ENCODE measurements around the gene ANKRD31. TPM values are rescaled to one million over a fixed set of nuclear protein-coding genes. Genes with fewer than 3 reads are reported as not detected.

The ANKRD31 gene
- total RNA-seq (ENCODE audit: unreplicated experiment), result 0.05 TPM
- long read RNA-seq, result 0 reads

DNA sequence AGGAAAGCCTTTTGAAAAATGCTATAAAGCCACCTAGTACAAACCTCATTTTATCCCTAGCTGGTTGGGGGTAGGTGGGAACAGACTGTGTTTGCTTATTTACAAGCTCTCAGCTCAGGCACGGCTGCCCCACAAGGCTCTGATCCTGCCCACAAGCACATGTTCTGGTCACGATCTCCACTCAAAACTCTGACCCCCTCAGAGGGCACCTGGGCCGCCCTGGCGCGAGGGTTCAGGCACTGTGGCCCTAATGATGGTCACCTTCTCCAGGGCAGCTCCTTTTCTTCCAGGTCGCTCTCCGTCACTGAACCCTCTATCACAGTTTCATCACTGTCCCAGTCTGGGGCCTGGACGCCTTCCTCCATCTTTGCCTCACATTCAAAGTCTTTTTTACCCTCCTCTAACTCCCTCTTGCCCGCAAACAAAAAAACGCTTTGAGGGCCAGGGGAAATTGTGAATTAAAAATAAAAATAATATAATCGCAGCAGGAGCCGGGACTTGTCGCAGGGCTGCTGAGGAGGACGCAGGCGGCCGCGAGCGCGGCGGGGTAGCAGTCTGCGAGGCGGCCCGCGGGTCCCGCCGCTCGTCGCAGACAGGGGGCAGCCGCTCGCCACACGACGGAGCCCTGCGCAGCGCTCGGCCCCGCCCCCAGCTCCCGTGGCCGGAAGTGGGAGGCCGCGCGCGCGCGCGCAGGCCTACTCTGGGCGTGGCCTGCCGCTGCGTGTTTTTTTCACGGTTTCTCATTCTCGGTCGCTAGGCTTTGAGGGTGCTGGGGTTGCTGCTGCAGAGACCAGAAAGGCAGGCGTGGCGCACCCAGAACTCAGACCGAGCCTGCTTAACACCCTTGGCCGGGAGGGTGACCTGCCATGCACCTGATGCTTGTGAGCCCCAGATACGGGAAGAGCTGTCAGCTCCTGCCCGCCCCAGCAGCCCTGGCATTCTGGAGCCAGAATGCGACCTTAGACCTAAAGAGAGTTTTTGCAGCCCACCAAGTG lies at the start of gene ANKRD31:
TSS of gene ANKRD31 (minus strand) at position 557 of the 995 bp plus-strand sequence. CDS start at position 365, 192 bp downstream.
- Mint-ChIP-seq H3K4me1 (ENCODE audit: unreplicated experiment) (no peaks in the 10 kb centered on the region), H3K4me3 (ENCODE audit: unreplicated experiment) (peak within 1 kb of the TSS; percentile 88), H3K27me3 (ENCODE audit: unreplicated experiment) (peaks cover 1% of the 10 kb centered on the region), H3K36me3 (ENCODE audit: low read depth, unreplicated experiment) (no peaks in the 10 kb centered on the region), H3K9me3 (ENCODE audit: unreplicated experiment) (no peaks in the 10 kb centered on the region), H3K27ac (ENCODE audit: unreplicated experiment) (no peak within 1 kb of the TSS)
- peak; percentile 83 for DNase-seq (ENCODE audit: low spot score)
- peak; percentile 76 for TF ChIP-seq CTCF (IDR thresholded peaks at IDR 0.05; ENCODE audit: unreplicated experiment)

DNA sequence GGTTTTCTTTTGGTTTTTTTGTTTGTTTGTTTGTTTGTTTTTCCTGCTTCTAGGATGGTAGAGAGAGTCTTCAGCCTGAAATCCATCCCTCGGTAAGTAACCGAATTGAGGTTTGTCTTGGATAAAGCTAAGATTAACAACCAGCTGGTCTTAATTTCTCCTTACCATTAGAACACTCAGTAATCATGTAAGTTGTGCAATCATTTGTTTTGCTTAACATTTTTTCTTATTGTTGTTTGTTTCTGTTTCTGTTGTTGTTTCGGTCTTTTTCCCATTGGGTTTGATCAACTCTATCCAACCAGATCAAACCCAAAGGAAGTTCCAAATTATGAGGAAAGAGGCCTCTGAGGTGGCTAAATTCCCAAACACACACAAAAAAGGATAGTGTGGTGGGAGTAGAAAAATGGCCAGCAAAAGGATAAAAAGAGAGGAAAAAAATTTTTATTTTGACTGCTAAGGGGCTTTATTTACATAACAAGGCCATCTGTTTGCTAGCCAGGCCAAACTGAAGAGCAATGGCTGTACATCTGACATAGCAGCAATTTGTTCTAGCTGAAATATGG lies 49.6 kb upstream of the ANKRD31 start:
- no peak for DNase-seq (ENCODE audit: low spot score)
- Mint-ChIP-seq H3K9me3 (ENCODE audit: unreplicated experiment) (no peaks in the 10 kb centered on the region), H3K27me3 (ENCODE audit: unreplicated experiment) (no peaks in the 10 kb centered on the region), H3K4me3 (ENCODE audit: unreplicated experiment) (no peak overlapping the region), H3K36me3 (ENCODE audit: low read depth, unreplicated experiment) (peaks cover 1% of the 10 kb centered on the region), H3K27ac (ENCODE audit: unreplicated experiment) (no peak overlapping the region), H3K4me1 (ENCODE audit: unreplicated experiment) (peaks cover 6% of the 10 kb centered on the region)
- TF ChIP-seq CTCF (IDR thresholded peaks at IDR 0.05; ENCODE audit: unreplicated experiment), result no peak

GRCh38 chr5:75282581-75282980 lies 45.9 kb upstream of the ANKRD31 start:
- Mint-ChIP-seq H3K27me3 (ENCODE audit: unreplicated experiment) (peaks cover 1% of the 10 kb centered on the region), H3K27ac (ENCODE audit: unreplicated experiment) (no peak overlapping the region)

DNA sequence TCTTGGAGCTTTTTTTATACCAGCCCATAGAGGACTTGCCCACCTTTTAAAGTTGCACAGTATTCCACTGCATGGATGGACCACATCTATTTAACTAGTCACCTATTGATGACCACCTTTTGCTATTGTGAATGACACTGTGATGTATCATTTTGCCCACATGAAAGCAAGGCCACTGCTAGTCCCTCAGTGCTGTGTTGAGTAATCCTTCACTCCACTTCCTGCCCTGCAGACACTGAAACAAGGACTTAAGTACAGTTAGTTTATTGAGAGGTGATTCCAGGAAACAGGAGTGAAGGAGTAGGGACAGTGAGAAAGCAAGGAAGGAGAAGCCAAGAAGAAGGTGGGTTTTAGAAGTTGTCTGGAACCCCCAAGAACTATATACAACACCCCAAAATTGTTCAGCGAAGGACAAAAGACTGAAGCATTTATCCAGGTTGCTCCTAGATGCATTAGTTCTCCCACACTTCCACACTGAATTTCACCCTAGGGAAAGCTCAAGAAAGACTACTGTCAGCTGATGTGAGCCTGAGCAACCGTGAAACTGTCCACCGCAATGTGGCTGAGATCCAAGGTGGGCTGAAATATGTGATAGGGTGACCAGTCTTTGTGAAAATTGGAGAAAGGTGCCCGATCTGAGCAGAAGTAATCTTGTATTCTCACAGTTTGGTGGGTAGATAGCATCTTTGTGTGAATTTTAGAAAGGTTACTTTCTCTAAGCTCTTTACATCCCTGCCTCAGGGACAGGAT lies 45.2 kb upstream of the ANKRD31 start:
- Mint-ChIP-seq H3K4me1 (ENCODE audit: unreplicated experiment) (peaks cover 6% of the 10 kb centered on the region), H3K27ac (ENCODE audit: unreplicated experiment) (no peak overlapping the region), H3K36me3 (ENCODE audit: low read depth, unreplicated experiment) (no peaks in the 10 kb centered on the region), H3K27me3 (ENCODE audit: unreplicated experiment) (peaks cover 1% of the 10 kb centered on the region), H3K9me3 (ENCODE audit: unreplicated experiment) (no peaks in the 10 kb centered on the region), H3K4me3 (ENCODE audit: unreplicated experiment) (no peak overlapping the region)
- TF ChIP-seq CTCF (IDR thresholded peaks at IDR 0.05; ENCODE audit: unreplicated experiment), result no peak
- no peak for DNase-seq (ENCODE audit: low spot score)

More at GRCh38 chr5:75282581-75282980, 45.9 kb upstream of the ANKRD31 start:
- no peaks in the 10 kb centered on the region for H3K9me3 Mint-ChIP-seq (ENCODE audit: unreplicated experiment)
- H3K36me3 Mint-ChIP-seq (ENCODE audit: low read depth, unreplicated experiment), result no peaks in the 10 kb centered on the region
- DNase-seq (ENCODE audit: low spot score), result no peak
- TF ChIP-seq CTCF (IDR thresholded peaks at IDR 0.05; ENCODE audit: unreplicated experiment), result no peak
- H3K4me1 Mint-ChIP-seq (ENCODE audit: unreplicated experiment), result peaks cover 6% of the 10 kb centered on the region
- no peak overlapping the region for H3K4me3 Mint-ChIP-seq (ENCODE audit: unreplicated experiment)

Data from endothelial cell (in vitro differentiated cells).